Panc1 (cell line): ENCODE measurements around the gene TRPM6. TPM values are rescaled to one million over a fixed set of nuclear protein-coding genes. Genes with fewer than 3 reads are reported as not detected.

Source experiments
- ATAC-seq: fragments of 200-7000 bp; cut with Tn5 transposase; 2 replicates; pipeline ENCODE4 v1.9.1; 2020; ENCODE audit warnings: mild to moderate bottlenecking, moderate library complexity
- BruUV-seq: library from RNA; stranded (reverse); fragments of 400-500 nt; replicated peaks from 2 replicates; lab custom pipeline; 2021; lab: Mats Ljungman, UMichigan
- CTCF ChIA-PET: fragments of 300-600 bp; sonication (Branson Sonifier 250); formaldehyde crosslinking; loops from one replicate; lab custom pipeline; 2022; ENCODE audit warnings: antibody characterized with exemption; lab: Charles Lee
- POLR2A ChIA-PET: fragments of 300-600 bp; sonication (Branson Sonifier 250); formaldehyde crosslinking; loops from one replicate; lab custom pipeline; 2022; ENCODE audit warnings: antibody characterized with exemption; lab: Charles Lee
- DNase-seq: peaks from one replicate; pipeline ENCODE4 v3.0.0-alpha.2; 2010; ENCODE audit warnings: low read depth, low spot score
- H3K27ac ChIP-seq: 2 replicates; pipeline ENCODE4 v1.5.1; 2011; ENCODE audit warnings: mild to moderate bottlenecking, low read length, inconsistent platforms
- H3K27me3 ChIP-seq: fragments of 200-500 bp; sonication (Bioruptor generic); 2 replicates; pipeline ENCODE4 v1.6.0; 2014; ENCODE audit warnings: low read length, inconsistent platforms; ENCODE audit not compliant: control insufficient read depth, insufficient read depth
- H3K36me3 ChIP-seq: fragments of 200-500 bp; sonication (Bioruptor generic); 2 replicates; pipeline ENCODE4 v1.5.1; 2014; ENCODE audit warnings: inconsistent platforms, mild to moderate bottlenecking, low read length, moderate library complexity; ENCODE audit not compliant: control insufficient read depth, insufficient read depth
- H3K4me1 ChIP-seq: 2 replicates; pipeline ENCODE4 v1.5.1; 2011; ENCODE audit warnings: inconsistent platforms, mild to moderate bottlenecking, low read length, moderate library complexity; ENCODE audit not compliant: control insufficient read depth, insufficient read depth
- H3K4me3 ChIP-seq, 2 experiments: 2 replicates each; pipeline ENCODE4 v1.5.1; 2011 to 2012; ENCODE audit warnings: low read depth in 2 of 2, low read length in 2 of 2, mild to moderate bottlenecking in 2 of 2, inconsistent platforms in 1 of 2, moderate library complexity in 1 of 2
- H3K9me3 ChIP-seq: fragments of 200-500 bp; sonication (Bioruptor generic); 2 replicates; pipeline ENCODE4 v1.5.1; 2014; ENCODE audit warnings: low read depth, mild to moderate bottlenecking, inconsistent platforms, low read length, moderate library complexity; ENCODE audit not compliant: control insufficient read depth, insufficient read depth
- CTCF ChIP-seq: fragments of 450-650 bp; IDR thresholded peaks from 2 replicates; pipeline ENCODE4 v1.5.1; 2017; ENCODE audit warnings: mild to moderate bottlenecking
- POLR2AphosphoS5 ChIP-seq: IDR thresholded peaks from 2 replicates; pipeline ENCODE4 v1.6.1; 2012; ENCODE audit warnings: mild to moderate bottlenecking, low read depth, low read length, moderate library complexity
- SIN3A ChIP-seq: IDR thresholded peaks from 2 replicates; pipeline ENCODE4 v1.6.1; 2012; ENCODE audit warnings: low read depth, mild to moderate bottlenecking, low read length, moderate library complexity, borderline replicate concordance; ENCODE audit not compliant: insufficient read depth
- TCF7L2 ChIP-seq: IDR thresholded peaks from 2 replicates; pipeline ENCODE4 v1.6.1; 2011; ENCODE audit warnings: mild to moderate bottlenecking, low read depth, low read length, inconsistent platforms
- in situ Hi-C: cut with HindIII; loops from 2 replicates; pipeline ENCODE4 v1.10.0; 2016; ENCODE audit warnings: low sequenced_read_pairs, low pct_unique_long_range_greater_than_20kb
- intact Hi-C: fragments of 100-400 bp; cut with micrococcal nuclease; formaldehyde crosslinking; loops from one replicate; pipeline ENCODE4 v1.10.0; 2022; ENCODE audit not compliant: unreplicated experiment
- total RNA-seq: library from RNA; stranded (reverse); gene quantifications from one replicate; pipeline ENCODE4 v1.2.1, GENCODE V29; 2021; ENCODE audit not compliant: unreplicated experiment
- TF ChIP-seq, protein P1 (sequence below), 2 experiments: IDR thresholded peaks; 2 replicates each; pipeline ENCODE4 v1.6.1; 2011 to 2012; ENCODE audit warnings: low read depth in 2 of 2, control low read depth in 1 of 2, low read length in 1 of 2, mild to moderate bottlenecking in 1 of 2, moderate library complexity in 1 of 2; ENCODE audit not compliant: insufficient read depth in 1 of 2

Gene TRPM6
- total RNA-seq, 1 experiment from 2014 or later: 0.05 TPM

DNA sequence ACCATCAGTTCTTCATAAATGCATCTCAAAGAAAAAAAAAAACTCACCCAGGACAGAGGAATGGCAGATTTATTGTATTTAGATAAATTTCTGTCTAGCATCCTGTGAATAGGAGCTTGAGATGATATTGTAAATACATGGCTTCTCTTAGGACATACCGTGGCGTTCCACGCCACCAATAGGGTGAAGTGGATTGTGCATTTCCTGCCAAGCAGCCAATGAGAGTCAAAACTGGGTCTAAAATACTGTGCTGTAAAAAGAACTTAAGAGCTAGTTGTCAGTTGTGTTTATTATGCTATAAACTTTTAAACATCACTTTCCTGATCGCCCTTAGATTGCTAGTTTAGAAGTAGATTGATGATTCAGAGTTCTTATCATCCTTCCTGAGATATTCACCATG lies 20.9 kb upstream of the TRPM6 start:
- POLR2A ChIA-PET: no interaction called here
- in situ Hi-C loops (no loop called here), intact Hi-C loops (no loop called here)

GRCh38 chr9:74907085-74907484 lies 19.4 kb upstream of the TRPM6 start:
- no TSS peak for BruUV-seq
- Histone ChIP-seq H3K27me3 (no peaks in the 10 kb centered on the region), H3K4me1 (no peaks in the 10 kb centered on the region), H3K27ac (no peak overlapping the region), H3K4me3 (no peak overlapping the region), H3K36me3 (no peaks in the 10 kb centered on the region), H3K9me3 (no peaks in the 10 kb centered on the region)
- intact Hi-C loops: no loop called here
- ChIA-PET POLR2A (no interaction called here), CTCF (no interaction called here)
- in situ Hi-C loops: no loop called here
- no peak for TF ChIP-seq POLR2AphosphoS5
- TF ChIP-seq, protein P1, sequence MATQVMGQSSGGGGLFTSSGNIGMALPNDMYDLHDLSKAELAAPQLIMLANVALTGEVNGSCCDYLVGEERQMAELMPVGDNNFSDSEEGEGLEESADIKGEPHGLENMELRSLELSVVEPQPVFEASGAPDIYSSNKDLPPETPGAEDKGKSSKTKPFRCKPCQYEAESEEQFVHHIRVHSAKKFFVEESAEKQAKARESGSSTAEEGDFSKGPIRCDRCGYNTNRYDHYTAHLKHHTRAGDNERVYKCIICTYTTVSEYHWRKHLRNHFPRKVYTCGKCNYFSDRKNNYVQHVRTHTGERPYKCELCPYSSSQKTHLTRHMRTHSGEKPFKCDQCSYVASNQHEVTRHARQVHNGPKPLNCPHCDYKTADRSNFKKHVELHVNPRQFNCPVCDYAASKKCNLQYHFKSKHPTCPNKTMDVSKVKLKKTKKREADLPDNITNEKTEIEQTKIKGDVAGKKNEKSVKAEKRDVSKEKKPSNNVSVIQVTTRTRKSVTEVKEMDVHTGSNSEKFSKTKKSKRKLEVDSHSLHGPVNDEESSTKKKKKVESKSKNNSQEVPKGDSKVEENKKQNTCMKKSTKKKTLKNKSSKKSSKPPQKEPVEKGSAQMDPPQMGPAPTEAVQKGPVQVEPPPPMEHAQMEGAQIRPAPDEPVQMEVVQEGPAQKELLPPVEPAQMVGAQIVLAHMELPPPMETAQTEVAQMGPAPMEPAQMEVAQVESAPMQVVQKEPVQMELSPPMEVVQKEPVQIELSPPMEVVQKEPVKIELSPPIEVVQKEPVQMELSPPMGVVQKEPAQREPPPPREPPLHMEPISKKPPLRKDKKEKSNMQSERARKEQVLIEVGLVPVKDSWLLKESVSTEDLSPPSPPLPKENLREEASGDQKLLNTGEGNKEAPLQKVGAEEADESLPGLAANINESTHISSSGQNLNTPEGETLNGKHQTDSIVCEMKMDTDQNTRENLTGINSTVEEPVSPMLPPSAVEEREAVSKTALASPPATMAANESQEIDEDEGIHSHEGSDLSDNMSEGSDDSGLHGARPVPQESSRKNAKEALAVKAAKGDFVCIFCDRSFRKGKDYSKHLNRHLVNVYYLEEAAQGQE (IDR thresholded peaks at IDR 0.05; ENCODE audit: insufficient read depth in 1 of 2, low read depth in 2 of 2, low read length in 1 of 2): no peak
- ATAC-seq (no peak), DNase-seq (no peak)

More for the DNA sequence above, 20.9 kb upstream of the TRPM6 start:
- Histone ChIP-seq H3K4me3 (no peak overlapping the region), H3K4me1 (no peaks in the 10 kb centered on the region), H3K9me3 (no peaks in the 10 kb centered on the region), H3K36me3 (no peaks in the 10 kb centered on the region), H3K27ac (no peak overlapping the region), H3K27me3 (no peaks in the 10 kb centered on the region)
- DNase-seq (no peak), ATAC-seq (no peak)
- TF ChIP-seq SIN3A (no peak), TCF7L2 (no peak), POLR2AphosphoS5 (no peak)
- TF ChIP-seq, protein P1 (IDR thresholded peaks at IDR 0.05; ENCODE audit: insufficient read depth in 1 of 2, low read depth in 2 of 2, low read length in 1 of 2): no peak
- CTCF ChIA-PET: no interaction called here
- BruUV-seq: no TSS peak

DNA sequence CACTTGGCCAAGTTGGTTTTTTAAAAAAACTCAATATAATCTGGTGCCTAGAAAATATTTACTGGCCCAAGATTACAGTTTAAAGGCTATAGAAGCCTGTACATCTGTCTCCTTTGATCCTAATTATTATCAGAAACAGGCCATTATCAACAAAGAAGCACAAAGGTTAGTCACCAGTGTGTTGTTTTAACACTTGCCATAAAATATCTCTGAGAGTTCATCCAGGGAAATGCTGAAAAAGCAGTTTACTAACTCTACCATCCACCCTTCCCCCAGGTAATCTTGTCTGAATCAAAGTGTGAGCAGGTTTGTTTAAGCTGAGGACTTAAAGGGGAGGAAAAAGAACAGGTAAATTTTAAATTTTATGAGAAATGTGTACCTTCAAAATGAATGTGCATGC lies 13.3 kb upstream of the TRPM6 start:
- Histone ChIP-seq H3K4me1 (no peaks in the 10 kb centered on the region), H3K9me3 (no peaks in the 10 kb centered on the region), H3K27ac (no peak overlapping the region), H3K27me3 (no peaks in the 10 kb centered on the region), H3K36me3 (no peaks in the 10 kb centered on the region), H3K4me3 (no peak overlapping the region)
- ATAC-seq (no peak), DNase-seq (no peak)
- in situ Hi-C loops (no loop called here), intact Hi-C loops (no loop called here)
- TF ChIP-seq POLR2AphosphoS5 (no peak), TCF7L2 (no peak), SIN3A (no peak), CTCF (no peak)
- TF ChIP-seq, protein P1 (IDR thresholded peaks at IDR 0.05; ENCODE audit: insufficient read depth in 1 of 2, low read depth in 2 of 2, low read length in 1 of 2): no peak
- BruUV-seq: no TSS peak
- CTCF ChIA-PET: no interaction called here
- POLR2A ChIA-PET: no interaction called here
